Liver (tissue), 9 donors: ENCODE results near the gene PNKD. TPM values are rescaled to one million over a fixed set of nuclear protein-coding genes. Genes with fewer than 3 reads are reported as not detected.

Experiments used
- DNase-seq: peaks from one replicate; pipeline ENCODE4 v3.0.0-alpha.2; 2017; ENCODE audit warnings: low spot score
- H3K27ac ChIP-seq, 2 donors: one replicate each; pipeline ENCODE4 v1.7.0; 2013; ENCODE audit warnings: inconsistent platforms in 2 of 2, low read length in 2 of 2, control low read depth in 1 of 2, low read depth in 1 of 2, mild to moderate bottlenecking in 1 of 2
- H3K27me3 ChIP-seq, 4 donors: one replicate each; pipeline versions ENCODE4 v1.6.1 to v1.7.0; 2013; ENCODE audit warnings: low read length in 3 of 4, inconsistent platforms in 1 of 4, mild to moderate bottlenecking in 1 of 4, moderate library complexity in 1 of 4; ENCODE audit not compliant: control insufficient read depth in 4 of 4, insufficient read depth in 4 of 4
- H3K36me3 ChIP-seq, 4 donors: one replicate each; pipeline versions ENCODE4 v1.6.1 to v1.7.0; 2013; ENCODE audit warnings: low read length in 3 of 4, mild to moderate bottlenecking in 3 of 4, low read depth in 1 of 4, moderate library complexity in 1 of 4; ENCODE audit not compliant: control insufficient read depth in 4 of 4, insufficient read depth in 3 of 4
- H3K4me1 ChIP-seq, 4 donors: one replicate each; pipeline versions ENCODE4 v1.6.1 to v1.7.0; 2013; ENCODE audit warnings: low read length in 3 of 4, mild to moderate bottlenecking in 3 of 4, moderate library complexity in 1 of 4; ENCODE audit not compliant: control insufficient read depth in 4 of 4, insufficient read depth in 4 of 4
- H3K4me3 ChIP-seq, 3 donors: one replicate each; pipeline versions ENCODE4 v1.6.1 to v1.7.0; 2013; ENCODE audit warnings: low read length in 3 of 3, control low read depth in 1 of 3, low read depth in 1 of 3, mild to moderate bottlenecking in 1 of 3
- H3K9ac ChIP-seq, 2 donors: one replicate each; pipeline ENCODE4 v1.7.0; 2013; ENCODE audit warnings: low read length in 2 of 2, mild to moderate bottlenecking in 2 of 2, moderate library complexity in 2 of 2, control low read depth in 1 of 2, low read depth in 1 of 2
- H3K9me3 ChIP-seq, 4 donors: one replicate each; pipeline versions ENCODE4 v1.6.1 to v1.7.0; 2013; ENCODE audit warnings: low read length in 3 of 4; ENCODE audit not compliant: control insufficient read depth in 4 of 4
- EGR1 ChIP-seq, 2 donors: IDR thresholded peaks; 2 replicates each; pipeline ENCODE4 v1.6.1; 2016 to 2018; ENCODE audit warnings: antibody characterized with exemption in 2 of 2, low read depth in 2 of 2
- FOXA1 ChIP-seq: IDR thresholded peaks from 2 replicates; pipeline ENCODE4 v1.6.1; 2016; ENCODE audit warnings: antibody characterized with exemption
- FOXA2 ChIP-seq: IDR thresholded peaks from 2 replicates; pipeline ENCODE4 v1.6.1; 2016; ENCODE audit warnings: antibody characterized with exemption
- GABPA ChIP-seq, 2 donors: IDR thresholded peaks in 1 of 2; conservative IDR thresholded peaks in 1 of 2; 2 replicates each; pipeline ENCODE4 v1.6.1; 2016; ENCODE audit warnings: antibody characterized with exemption in 2 of 2, mild to moderate bottlenecking in 1 of 2, moderate library complexity in 1 of 2
- HNF4A ChIP-seq, 2 donors: conservative IDR thresholded peaks; 2 replicates each; pipeline ENCODE4 v1.6.1; 2016; ENCODE audit warnings: antibody characterized with exemption in 2 of 2, mild to moderate bottlenecking in 2 of 2
- HNF4G ChIP-seq: IDR thresholded peaks from 2 replicates; pipeline ENCODE4 v1.6.1; 2016; ENCODE audit warnings: antibody characterized with exemption
- JUND ChIP-seq, 2 donors: IDR thresholded peaks; 2 replicates each; pipeline ENCODE4 v1.6.1; 2016; ENCODE audit warnings: antibody characterized with exemption in 2 of 2
- NR2F2 ChIP-seq: IDR thresholded peaks from 2 replicates; pipeline ENCODE4 v1.6.1; 2016; ENCODE audit warnings: antibody characterized with exemption
- RAD21 ChIP-seq, 2 donors: IDR thresholded peaks; 2 replicates each; pipeline ENCODE4 v1.6.1; 2016; ENCODE audit warnings: antibody characterized with exemption in 2 of 2, mild to moderate bottlenecking in 2 of 2
- RXRA ChIP-seq, 2 donors: IDR thresholded peaks; 2 replicates each; pipeline ENCODE4 v1.6.1; 2017 to 2018; ENCODE audit warnings: antibody characterized with exemption in 2 of 2, mild to moderate bottlenecking in 1 of 2
- SP1 ChIP-seq: IDR thresholded peaks from 2 replicates; pipeline ENCODE4 v1.6.1; 2018; ENCODE audit warnings: antibody characterized with exemption, mild to moderate bottlenecking
- TAF1 ChIP-seq: conservative IDR thresholded peaks from 2 replicates; pipeline ENCODE4 v1.6.1; 2016; ENCODE audit warnings: antibody characterized with exemption, mild to moderate bottlenecking
- YY1 ChIP-seq: IDR thresholded peaks from 2 replicates; pipeline ENCODE4 v1.6.1; 2016; ENCODE audit warnings: antibody characterized with exemption, mild to moderate bottlenecking
- WGBS: extraction: QIAGEN DNeasy Blood & Tissue Kit; methylation state at CpG from one replicate; pipeline ENCODE4 v1.1.7; 2013; 5-methylcytosine and 5-hydroxymethylcytosine counted together
- polyA plus RNA-seq, 2 donors: library from polyadenylated mRNA; stranded (reverse) in 1 of 2; unstranded in 1 of 2; fragments of 200-250 nt in 1 of 2; fragments of >200 nt in 1 of 2; fragmentation: Nextera tagmentation in 1 of 2; extraction: Ambion mirVana in 1 of 2; gene quantifications; one replicate each; pipeline versions ENCODE4 v1.2.1 to v1.2.3, GENCODE V29; 2013 to 2015
- total RNA-seq, 2 donors: library from RNA; depleted of rRNA; stranded (reverse); fragments of >200 nt; gene quantifications; one replicate each; pipeline ENCODE4 v1.2.3, GENCODE V29; 2014
- TF ChIP-seq, protein P1 (sequence below): fragments of 150-350 bp; IDR thresholded peaks from 2 replicates; pipeline ENCODE4 v1.5.1; 2017; ENCODE audit warnings: improper control_type of control experiment, low read depth, low read length; ENCODE audit not compliant: missing input control
- TF ChIP-seq, protein P2 (sequence below): IDR thresholded peaks from 2 replicates; pipeline ENCODE4 v1.6.1; 2016; ENCODE audit warnings: antibody characterized with exemption
- TF ChIP-seq, protein P3 (sequence below): IDR thresholded peaks from 2 replicates; pipeline ENCODE4 v1.6.1; 2016; ENCODE audit warnings: antibody characterized with exemption, mild to moderate bottlenecking
- TF ChIP-seq, protein P4 (sequence below): IDR thresholded peaks from 2 replicates; pipeline ENCODE4 v1.6.1; 2016; ENCODE audit warnings: antibody characterized with exemption
- TF ChIP-seq, protein P5 (sequence below): IDR thresholded peaks from 2 replicates; pipeline ENCODE4 v1.6.1; 2016; ENCODE audit warnings: antibody characterized with exemption
- donor health status: healthy.
- donor health status: healthy.
- donor health status: healthy.
- donor health status: healthy.
- donor health status: healthy.

PNKD gene
- total and polyA plus RNA-seq, 4 donors, result 28.5 to 161 (median 94.9) TPM

DNA sequence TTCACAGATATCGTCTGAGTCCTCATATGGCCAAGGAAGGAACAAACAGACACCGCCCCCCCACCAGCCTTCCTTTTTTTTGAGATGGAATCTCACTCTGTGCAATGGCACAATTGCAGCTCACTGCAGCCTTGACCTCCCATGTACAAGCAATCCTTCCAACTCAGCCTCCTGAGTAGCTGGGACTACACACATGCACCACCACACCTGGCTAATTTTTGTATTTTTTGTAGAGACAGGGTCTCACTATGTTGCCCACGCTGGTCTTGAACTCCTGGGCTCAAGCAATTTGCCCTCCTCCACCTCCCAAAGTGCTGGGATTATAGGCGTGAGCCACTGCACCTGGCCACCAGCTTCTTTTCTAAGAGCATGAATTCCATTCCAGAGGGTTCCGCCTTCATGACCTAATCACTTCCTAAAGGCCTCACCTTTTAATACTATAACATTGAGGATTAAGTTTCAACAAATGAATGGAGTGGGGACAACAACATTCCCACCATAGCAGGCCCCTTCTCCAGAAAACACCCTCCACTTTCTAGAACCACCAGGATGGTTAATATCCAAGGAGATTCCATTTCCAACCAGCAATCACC, 24.2 kb downstream of the PNKD start:
- DNase-seq, result no peak
- no peak overlapping the region for H3K9ac ChIP-seq
- no peaks in the 10 kb centered on the region for H3K36me3 ChIP-seq
- TF ChIP-seq RXRA (IDR thresholded peaks at IDR 0.05) (no peak), HNF4G (no peak), EGR1 (IDR thresholded peaks at IDR 0.05; ENCODE audit: low read depth in 2 of 2) (no peak), GABPA (IDR thresholded peaks at IDR 0.05 in 1 of 2, conservative IDR thresholded peaks at IDR 0.05 in 1 of 2) (no peak), RAD21 (IDR thresholded peaks at IDR 0.05) (no peak), YY1 (no peak)
- TF ChIP-seq, protein P1, sequence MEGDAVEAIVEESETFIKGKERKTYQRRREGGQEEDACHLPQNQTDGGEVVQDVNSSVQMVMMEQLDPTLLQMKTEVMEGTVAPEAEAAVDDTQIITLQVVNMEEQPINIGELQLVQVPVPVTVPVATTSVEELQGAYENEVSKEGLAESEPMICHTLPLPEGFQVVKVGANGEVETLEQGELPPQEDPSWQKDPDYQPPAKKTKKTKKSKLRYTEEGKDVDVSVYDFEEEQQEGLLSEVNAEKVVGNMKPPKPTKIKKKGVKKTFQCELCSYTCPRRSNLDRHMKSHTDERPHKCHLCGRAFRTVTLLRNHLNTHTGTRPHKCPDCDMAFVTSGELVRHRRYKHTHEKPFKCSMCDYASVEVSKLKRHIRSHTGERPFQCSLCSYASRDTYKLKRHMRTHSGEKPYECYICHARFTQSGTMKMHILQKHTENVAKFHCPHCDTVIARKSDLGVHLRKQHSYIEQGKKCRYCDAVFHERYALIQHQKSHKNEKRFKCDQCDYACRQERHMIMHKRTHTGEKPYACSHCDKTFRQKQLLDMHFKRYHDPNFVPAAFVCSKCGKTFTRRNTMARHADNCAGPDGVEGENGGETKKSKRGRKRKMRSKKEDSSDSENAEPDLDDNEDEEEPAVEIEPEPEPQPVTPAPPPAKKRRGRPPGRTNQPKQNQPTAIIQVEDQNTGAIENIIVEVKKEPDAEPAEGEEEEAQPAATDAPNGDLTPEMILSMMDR, result no peak
- TF ChIP-seq, protein P2, sequence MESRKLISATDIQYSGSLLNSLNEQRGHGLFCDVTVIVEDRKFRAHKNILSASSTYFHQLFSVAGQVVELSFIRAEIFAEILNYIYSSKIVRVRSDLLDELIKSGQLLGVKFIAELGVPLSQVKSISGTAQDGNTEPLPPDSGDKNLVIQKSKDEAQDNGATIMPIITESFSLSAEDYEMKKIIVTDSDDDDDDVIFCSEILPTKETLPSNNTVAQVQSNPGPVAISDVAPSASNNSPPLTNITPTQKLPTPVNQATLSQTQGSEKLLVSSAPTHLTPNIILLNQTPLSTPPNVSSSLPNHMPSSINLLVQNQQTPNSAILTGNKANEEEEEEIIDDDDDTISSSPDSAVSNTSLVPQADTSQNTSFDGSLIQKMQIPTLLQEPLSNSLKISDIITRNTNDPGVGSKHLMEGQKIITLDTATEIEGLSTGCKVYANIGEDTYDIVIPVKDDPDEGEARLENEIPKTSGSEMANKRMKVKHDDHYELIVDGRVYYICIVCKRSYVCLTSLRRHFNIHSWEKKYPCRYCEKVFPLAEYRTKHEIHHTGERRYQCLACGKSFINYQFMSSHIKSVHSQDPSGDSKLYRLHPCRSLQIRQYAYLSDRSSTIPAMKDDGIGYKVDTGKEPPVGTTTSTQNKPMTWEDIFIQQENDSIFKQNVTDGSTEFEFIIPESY, result no peak
- 86% methylated on average over 5 of the region's 5 CpGs for WGBS
- no peak overlapping the region for H3K4me3 ChIP-seq
- H3K9me3 ChIP-seq, result no peaks in the 10 kb centered on the region
- H3K27me3 ChIP-seq, result no peaks in the 10 kb centered on the region
- H3K27ac ChIP-seq, result no peak overlapping the region
- peaks cover 13 to 43% (median 29%) of the 10 kb centered on the region in 4 donors for H3K4me1 ChIP-seq

DNA sequence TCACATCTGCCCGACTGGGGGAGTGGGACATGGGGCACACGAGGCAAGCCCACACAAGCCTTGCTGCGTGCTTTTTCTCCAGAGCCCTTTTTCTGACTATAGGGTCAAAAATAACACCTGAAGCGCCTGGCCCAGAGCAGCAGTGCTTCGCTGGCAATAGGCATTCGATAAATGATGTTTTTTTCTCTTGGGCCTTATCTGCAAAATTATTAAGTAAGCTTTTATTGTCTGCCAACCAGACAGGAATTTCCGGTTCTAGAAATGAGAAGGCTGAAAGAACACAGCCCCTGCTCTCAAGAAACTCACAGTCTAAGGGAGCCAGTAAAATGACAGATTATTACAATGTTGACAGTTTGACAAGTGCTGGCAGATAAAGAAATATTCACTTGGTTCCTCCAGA, 24.7 kb downstream of the PNKD start:
- Histone ChIP-seq H3K9ac (no peak overlapping the region), H3K27ac (no peak overlapping the region), H3K4me3 (no peak overlapping the region), H3K36me3 (no peaks in the 10 kb centered on the region), H3K27me3 (no peaks in the 10 kb centered on the region), H3K4me1 (peaks cover 13 to 38% (median 25%) of the 10 kb centered on the region in 4 donors), H3K9me3 (no peaks in the 10 kb centered on the region)
- 71% methylated on average over 7 of the region's 7 CpGs for WGBS
- DNase-seq, result no peak
- peak; percentile 24 for TF ChIP-seq SP1
- TF ChIP-seq RXRA (IDR thresholded peaks at IDR 0.05), result no peak
- TF ChIP-seq TAF1, result no peak
- TF ChIP-seq FOXA2, result no peak

DNA sequence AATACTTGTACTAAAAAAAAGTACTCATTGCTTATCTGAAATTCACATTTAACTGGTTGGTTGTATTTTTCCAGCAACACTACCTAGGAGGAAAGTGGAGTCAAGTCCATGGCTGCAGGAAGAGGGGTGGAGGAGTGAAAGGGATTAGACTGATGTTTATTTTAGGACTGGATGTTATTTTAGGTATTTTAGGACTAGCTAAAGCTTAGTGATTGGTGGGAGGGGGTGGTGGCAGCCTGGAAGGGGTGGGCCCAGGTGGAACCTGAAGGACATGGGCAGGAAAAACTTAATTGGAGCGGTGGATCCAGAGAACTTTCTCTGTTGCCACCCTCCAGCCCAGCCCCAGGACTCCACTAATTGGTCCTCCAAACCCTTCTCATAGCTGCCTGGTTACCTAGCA, 25.9 kb downstream of the PNKD start:
- Histone ChIP-seq H3K9me3 (no peaks in the 10 kb centered on the region), H3K36me3 (no peaks in the 10 kb centered on the region), H3K27ac (no peak overlapping the region), H3K4me1 (peaks cover 5 to 27% (median 14%) of the 10 kb centered on the region in 4 donors), H3K4me3 (no peak overlapping the region), H3K27me3 (no peaks in the 10 kb centered on the region), H3K9ac (no peak overlapping the region)
- DNase-seq, result no peak
- 97% methylated on average over 1 of the region's 1 CpG for WGBS
- TF ChIP-seq SP1 (no peak), FOXA2 (no peak), TAF1 (no peak), FOXA1 (no peak), EGR1 (IDR thresholded peaks at IDR 0.05; ENCODE audit: low read depth in 2 of 2) (no peak), GABPA (IDR thresholded peaks at IDR 0.05 in 1 of 2, conservative IDR thresholded peaks at IDR 0.05 in 1 of 2) (no peak), HNF4A (conservative IDR thresholded peaks at IDR 0.05) (no peak), YY1 (no peak), HNF4G (no peak), JUND (IDR thresholded peaks at IDR 0.05) (no peak), NR2F2 (no peak)
- TF ChIP-seq, protein P2, result no peak
- TF ChIP-seq, protein P3, sequence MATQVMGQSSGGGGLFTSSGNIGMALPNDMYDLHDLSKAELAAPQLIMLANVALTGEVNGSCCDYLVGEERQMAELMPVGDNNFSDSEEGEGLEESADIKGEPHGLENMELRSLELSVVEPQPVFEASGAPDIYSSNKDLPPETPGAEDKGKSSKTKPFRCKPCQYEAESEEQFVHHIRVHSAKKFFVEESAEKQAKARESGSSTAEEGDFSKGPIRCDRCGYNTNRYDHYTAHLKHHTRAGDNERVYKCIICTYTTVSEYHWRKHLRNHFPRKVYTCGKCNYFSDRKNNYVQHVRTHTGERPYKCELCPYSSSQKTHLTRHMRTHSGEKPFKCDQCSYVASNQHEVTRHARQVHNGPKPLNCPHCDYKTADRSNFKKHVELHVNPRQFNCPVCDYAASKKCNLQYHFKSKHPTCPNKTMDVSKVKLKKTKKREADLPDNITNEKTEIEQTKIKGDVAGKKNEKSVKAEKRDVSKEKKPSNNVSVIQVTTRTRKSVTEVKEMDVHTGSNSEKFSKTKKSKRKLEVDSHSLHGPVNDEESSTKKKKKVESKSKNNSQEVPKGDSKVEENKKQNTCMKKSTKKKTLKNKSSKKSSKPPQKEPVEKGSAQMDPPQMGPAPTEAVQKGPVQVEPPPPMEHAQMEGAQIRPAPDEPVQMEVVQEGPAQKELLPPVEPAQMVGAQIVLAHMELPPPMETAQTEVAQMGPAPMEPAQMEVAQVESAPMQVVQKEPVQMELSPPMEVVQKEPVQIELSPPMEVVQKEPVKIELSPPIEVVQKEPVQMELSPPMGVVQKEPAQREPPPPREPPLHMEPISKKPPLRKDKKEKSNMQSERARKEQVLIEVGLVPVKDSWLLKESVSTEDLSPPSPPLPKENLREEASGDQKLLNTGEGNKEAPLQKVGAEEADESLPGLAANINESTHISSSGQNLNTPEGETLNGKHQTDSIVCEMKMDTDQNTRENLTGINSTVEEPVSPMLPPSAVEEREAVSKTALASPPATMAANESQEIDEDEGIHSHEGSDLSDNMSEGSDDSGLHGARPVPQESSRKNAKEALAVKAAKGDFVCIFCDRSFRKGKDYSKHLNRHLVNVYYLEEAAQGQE, result no peak
- TF ChIP-seq, protein P4, sequence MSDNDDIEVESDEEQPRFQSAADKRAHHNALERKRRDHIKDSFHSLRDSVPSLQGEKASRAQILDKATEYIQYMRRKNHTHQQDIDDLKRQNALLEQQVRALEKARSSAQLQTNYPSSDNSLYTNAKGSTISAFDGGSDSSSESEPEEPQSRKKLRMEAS, result no peak
- TF ChIP-seq, protein P5, sequence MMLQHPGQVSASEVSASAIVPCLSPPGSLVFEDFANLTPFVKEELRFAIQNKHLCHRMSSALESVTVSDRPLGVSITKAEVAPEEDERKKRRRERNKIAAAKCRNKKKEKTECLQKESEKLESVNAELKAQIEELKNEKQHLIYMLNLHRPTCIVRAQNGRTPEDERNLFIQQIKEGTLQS, result no peak
